ENCODE data around the gene CHD2.
"Not testable (repeated sequence)": the region's sequence is repeated elsewhere in the genome, so short reads cannot be mapped to it uniquely, and the experiment has no call there.

Gene CHD2

DNA sequence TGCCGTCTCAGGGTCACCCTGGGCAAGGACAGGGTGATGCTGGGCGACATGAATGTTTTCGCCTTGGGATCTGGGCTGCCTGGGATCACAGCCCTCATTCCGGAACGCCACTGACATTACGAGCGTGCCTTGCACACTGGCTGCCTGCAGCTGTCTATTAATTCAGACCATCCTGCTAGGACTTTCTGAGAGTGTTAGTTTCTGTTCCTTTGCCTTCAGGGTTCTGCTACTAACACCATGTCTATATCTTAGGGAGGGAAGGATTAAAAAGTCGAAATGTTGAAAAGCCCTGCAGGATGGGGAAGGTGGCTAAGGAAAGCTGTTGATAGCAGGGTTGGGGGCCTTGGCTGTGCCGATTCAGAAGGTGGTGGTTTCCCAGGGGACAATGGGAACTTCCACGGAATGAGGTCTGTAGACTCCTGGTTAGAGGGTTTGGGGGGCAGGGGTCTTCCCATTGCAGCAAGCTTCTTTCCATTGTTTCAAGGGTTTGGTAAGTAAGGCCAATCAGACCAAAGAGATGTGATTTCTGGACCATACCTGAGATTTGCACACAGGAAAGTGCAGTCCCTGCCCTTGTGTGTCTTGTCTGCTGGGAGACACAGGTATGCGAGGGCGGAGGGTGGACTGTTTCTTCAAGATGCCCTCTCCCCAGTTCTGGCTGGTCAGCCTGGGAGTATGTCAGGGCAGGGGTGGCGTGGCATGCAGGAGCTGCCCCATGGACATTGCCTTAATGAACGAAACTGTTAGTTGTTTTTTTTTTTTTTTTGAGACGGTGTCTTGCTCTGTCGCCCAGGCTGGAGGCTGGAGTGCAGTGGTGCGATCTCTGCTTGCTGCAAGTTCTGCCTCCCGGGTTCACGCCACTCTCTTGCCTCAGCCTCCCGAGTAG lies 137.9 kb downstream of the CHD2 start:
- no peak for DNase-seq

DNA sequence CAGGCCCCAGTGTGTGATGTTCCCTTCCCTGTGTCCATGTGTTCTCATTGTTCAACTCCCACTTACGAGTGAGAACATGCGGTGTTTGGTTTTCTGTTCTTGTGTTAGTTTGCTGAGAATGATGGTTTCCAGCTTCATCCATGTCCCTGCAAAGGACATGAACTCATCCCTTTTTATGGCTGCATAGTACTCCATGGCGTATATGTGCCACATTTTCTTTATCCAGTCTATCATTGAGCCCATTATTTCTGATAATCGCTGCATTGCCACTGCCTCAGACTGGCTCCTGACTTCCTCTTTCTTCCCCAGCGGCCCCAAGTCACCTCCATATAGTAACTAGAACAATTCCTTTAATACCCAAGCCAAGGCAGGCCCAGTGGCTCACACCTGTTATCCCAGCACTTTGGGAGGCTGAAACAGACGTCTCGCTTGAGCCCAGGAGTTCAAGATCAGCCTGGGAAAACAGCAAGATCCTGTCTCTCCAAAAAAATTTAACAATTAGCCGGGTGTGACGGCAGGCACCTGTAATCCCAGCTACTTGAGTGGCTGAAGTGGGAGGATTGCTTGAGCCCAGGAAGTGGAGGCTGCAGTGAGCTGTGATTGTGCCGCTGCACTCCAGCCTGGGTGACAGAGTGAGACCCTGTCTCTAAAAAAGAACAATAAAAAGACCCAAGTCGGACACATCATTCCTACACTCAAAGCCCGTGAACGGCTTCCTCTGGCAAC lies 139.6 kb downstream of the CHD2 start:
- DNase-seq = not testable (repeated sequence)

- no peak for DNase-seq
These were observed 140.4 kb downstream of the CHD2 start for GRCh38 chr15:93040288-93041158.

- no peak for DNase-seq
These were observed 141.0 kb downstream of the CHD2 start for GRCh38 chr15:93041159-93041547.

DNA sequence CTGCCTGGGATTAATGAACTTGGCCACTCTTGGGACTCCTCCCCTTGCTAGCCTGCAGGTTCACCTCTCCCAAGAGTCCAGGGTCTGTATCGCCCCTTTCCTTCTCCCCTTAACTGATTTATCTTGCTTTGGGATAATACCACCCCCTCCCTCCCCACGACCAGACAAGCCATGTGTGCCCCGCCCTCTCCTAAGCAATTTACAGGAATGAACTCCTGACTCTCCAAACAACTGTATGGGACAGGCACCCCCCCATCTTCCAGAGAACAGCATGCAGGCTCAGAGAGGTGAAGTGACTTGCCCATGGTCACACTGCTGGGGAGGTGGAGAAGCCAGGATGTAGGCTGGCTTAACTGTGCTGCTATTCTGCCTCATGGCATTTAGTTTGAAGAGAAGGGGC lies 142.1 kb downstream of the CHD2 start:
- no peak for DNase-seq

DNA sequence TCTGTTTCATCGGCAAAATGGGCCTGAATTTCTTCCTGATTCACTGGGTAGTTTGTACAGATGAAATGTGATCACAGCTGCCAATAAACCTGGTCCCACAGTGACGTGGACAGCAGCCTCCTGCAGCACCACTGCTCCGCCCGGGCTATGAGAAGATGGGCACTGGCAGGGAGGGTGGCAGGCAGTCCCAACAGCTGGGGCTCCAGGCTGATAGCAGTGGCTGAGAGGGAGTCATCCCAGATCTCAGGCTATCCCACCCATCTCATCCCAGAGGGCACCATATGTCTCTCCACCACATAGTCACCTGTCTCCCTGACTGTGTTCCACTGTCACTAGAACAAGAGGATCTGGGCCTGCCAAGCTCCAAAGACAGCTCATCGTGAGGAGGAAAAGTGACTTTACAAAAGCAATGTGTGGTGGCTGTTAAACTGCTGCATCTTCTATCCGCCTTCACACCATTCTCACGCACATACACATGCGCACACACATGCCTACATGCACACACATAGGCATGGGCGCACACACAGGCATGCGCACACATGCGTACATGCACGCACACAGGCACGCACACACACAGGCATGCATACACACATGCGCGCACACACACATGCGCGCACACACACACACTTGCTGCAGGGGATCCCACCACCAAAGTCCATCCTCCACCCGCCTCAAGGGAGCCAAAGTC lies 142.7 kb downstream of the CHD2 start:
- no peak for DNase-seq

GRCh38 chr15:93043621-93044300 lies 143.6 kb downstream of the CHD2 start:
- DNase-seq = no peak

- no peak for DNase-seq
These were observed 144.4 kb downstream of the CHD2 start for GRCh38 chr15:93044301-93045190.

DNA sequence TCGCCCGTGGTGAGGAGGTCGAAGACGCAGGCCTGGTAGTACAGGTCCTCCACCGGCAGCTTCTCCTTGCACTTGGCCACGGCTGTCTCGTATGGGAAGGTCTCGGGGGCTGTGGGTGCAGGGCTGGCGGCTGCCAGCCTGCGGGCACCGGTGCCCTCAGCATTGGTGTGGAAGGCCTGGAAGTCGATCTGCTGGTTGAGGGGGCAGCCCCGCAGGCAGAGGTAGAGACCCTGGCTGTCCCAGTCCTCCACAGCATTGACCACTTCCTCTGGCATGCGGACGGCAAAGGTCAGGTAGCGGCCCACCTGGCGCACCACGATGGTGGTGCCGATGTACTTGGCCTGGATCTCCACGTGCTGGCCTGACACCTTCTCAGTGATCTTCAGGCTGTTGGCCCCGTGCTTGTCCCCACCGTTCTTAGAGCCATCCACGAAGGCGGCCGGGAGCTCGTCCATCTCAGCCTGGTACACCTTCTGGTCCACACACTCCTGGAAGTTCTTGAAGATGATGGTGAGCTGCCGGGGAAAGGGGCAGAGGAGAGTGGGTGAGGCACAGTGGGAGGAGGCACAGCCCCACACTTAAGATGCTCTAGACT lies 145.2 kb downstream of the CHD2 start:
- DNase-seq = no peak

- no peak for DNase-seq
These were observed 146.0 kb downstream of the CHD2 start for GRCh38 chr15:93046120-93046519.

- no peak for DNase-seq
These were observed 146.6 kb downstream of the CHD2 start for GRCh38 chr15:93046721-93047120.

DNA sequence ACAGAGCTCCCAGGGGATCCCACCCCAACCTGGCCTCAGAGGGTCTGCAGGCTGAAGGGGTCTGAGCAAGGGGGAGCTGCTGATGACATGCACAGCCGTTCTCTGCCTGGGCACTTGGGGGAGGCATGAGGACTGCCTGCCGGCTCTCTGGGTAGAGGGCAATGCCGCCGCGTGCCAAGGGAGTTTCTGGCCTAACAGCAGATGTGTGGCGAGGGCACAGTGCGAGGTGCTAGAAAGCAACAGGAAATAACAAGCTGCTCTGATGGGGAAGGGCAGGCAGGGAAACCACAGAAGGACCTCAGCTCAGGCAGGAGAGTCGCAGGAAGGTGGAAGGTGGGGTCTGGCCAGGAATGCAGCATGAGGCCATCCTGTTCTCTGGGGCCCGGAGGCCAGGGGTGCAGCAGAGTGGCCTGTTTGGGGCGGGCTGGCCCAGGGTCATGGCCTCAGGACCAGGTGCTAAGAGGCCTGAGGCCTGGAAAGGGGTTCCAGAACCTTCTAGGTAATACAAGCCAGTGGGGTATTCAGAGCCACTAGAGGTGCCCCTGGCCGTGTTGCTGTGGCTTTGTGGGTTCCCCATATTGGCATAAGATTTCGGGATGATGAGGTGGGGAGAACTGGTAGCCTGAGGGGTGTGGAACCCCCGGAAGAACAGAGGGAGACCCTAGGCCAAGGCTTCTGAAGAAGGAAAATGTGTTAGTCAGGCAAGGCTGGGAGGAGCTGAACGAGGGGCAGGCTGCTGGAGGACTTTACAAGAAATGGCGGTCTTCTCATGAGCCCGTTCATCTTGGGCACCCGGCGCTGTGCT lies 147.7 kb downstream of the CHD2 start:
- DNase-seq = no peak

- no peak for DNase-seq
These were observed 148.2 kb downstream of the CHD2 start for GRCh38 chr15:93048426-93048721.

- no peak for DNase-seq
These were observed 148.6 kb downstream of the CHD2 start for GRCh38 chr15:93048759-93049161.

- DNase-seq = no peak
These were observed 149.1 kb downstream of the CHD2 start for GRCh38 chr15:93049233-93049632.

GRCh38 chr15:93049914-93050578 lies 149.9 kb downstream of the CHD2 start:
- DNase-seq = no peak

- no peak for DNase-seq
These were observed 150.5 kb downstream of the CHD2 start for GRCh38 chr15:93050648-93051047.

- DNase-seq = no peak
These were observed 151.3 kb downstream of the CHD2 start for GRCh38 chr15:93051236-93052089.
